NCI-H226 (cell line): ENCODE data around the gene TMEM232.
A peak's percentile ranks its signal among the peaks of the same experiment; 100 is the strongest.

Source experiments
- DNase-seq: peaks from one replicate; pipeline ENCODE4 v3.0.0-alpha.2; 2015

Gene TMEM232

DNA sequence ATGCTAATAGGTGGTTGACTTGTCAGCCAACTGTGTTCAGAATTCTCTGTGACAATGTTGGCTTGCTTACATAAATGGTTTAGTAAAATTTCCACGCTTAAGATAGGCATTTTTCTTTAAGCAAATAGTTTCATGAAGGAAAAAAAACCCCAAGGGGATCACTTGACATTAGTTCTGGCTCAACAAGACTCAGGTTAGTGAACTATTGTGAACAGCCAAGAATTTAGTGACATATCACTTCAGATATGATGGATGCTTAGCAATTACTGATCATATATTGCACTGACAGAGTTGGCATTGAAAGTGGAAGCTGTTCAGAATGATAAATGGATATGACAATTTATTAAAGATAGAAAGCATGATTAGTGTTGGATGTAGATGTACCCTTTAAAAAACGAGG, 218.5 kb downstream of the TMEM232 start:
- no peak for DNase-seq

DNA sequence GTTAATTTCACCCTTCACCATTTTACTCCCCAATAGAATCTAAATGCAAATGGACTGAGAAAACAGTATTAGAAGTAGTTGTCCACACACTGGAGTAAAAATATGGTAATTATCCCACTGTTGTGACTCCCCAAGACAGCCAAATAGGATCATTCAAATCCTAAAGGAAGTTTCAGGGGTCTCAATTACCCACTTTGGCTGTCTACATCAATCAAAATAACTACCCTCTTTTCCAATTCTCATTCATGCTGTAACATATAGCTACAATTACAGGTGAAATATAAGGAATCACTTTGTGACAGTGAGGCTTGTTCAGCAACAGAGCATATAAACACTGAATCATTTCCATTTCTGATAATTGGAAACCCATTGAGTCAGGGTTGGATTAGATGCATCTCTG, 220.1 kb downstream of the TMEM232 start:
- no peak for DNase-seq

DNA sequence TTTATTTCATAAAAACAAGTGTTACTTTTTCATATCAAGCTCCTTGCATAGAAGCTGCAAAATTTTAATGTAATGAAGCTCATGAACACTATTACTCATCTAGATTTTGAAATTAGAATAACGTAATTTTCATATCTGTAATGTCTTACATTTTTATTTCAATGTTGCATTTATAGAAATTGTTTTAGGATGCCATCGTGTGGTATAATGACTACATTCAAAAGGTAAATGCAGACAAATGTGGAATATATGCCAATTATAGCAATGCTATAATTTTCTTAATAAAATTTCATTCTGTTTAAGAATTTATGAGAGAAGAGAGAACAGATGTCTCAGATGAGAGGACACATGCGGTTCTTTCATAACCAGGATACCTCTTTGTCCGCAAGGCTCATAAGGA, 230.2 kb downstream of the TMEM232 start:
- DNase-seq = no peak

DNA sequence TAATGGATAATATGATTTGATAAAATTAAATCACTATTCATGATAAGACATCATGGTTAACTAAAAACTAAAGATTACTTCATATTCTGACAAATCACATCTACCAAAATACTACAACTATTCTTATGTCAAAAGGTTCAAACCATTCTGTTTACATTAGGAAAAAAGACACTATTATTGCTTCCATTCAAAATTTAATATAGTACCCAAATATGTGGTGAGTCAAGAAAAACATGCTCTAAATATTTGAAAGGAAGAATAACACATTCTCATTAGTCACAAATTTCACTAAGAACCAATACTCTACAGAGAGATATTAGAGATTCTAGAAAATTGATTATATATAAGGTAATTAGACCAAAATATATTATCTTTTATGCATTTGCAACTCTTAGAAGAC, 234.0 kb downstream of the TMEM232 start:
- DNase-seq = no peak

DNA sequence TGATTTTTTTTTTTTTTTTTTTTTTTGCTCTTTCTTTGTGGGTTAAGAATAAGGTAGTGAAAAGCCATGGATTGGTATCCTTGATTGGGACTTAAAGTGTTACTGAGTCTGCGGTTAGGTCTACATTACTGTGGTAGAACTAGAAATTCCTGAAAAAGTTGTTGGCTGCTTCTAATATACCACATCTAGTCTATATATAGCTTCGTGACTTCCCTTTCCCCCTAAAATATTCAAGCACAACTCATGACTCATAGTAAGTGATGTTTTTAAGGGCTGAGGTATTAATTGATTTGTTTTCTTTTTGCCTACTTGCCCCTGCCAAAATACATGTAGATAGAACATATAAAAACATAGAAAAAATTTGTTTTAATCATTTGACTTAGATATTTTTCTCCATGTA, 247.6 kb downstream of the TMEM232 start:
- DNase-seq = peak; percentile 77

DNA sequence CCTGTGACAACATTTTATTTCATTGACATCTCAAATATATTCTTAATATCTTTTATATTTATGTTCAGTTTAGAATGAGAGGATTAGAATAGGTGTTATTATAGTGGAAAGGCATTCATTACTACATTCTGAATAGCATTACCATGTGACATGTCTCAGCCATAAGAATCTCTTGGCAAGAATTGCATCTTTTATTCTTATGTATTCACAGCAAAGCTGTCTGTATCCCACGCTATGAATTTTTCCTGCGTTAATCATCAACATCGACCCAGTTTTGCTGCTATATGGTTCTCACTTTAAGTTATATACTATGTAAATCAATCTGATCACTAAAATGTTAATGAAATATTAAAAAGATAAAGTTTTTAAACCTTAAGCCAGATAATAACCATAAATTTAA, 248.6 kb downstream of the TMEM232 start:
- DNase-seq = peak; percentile 69

DNA sequence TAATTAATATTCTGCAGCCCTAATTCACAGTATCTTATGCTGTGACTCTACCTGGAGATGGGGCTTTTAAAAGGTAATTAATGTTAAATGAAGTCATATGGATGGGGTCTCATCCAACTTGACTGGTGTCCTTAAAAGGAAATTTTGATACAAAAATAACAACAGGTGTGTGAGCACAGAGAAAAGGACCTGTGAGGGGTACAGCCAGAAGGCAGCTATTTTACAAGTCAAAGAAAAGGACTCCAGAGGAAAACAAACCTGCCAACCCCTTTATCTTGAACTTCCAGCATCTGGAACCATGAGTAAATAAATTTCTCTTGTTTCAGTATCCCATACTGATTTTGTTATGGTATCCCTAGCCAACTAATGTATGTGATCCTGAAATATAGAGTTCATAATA, 250.3 kb downstream of the TMEM232 start:
- DNase-seq = no peak

DNA sequence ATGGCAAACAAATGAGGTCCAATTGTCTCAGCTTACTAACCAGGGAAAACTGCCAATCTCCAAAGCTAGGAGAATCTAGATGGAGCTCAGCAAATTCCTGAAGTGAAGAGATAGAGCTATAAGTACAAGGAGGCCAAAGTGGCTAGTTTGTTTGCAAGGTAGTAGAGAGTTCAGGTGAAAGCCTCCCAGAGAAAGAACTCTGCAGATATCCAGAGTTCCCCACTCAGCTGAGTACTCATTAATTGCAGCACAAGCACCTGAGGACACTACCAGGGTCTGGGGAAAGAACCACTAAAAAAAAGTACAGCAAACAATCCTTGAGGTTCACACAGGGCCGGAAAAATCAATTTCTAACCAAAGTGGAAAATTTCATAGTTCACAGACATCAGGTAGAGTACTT, 250.9 kb downstream of the TMEM232 start:
- DNase-seq = no peak

DNA sequence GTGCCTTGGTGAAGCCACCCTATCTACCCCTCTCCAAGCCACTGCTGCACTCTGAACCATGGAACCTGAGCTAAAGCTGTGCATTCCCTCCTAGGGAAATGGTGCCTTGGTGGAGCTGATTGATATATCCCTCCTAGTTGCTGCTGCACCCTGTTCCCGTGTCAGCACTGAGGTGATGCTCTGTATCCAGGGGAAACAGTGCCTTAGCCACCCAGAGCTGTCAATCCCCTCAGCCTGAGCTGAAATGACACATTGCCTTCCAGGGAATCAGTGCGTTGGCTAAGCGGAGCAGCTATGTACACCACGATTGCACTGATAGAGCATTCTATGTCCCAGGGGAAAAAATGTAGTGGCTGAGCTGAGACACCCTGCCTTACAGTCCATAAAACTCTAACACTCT, 257.0 kb downstream of the TMEM232 start:
- DNase-seq = no peak

DNA sequence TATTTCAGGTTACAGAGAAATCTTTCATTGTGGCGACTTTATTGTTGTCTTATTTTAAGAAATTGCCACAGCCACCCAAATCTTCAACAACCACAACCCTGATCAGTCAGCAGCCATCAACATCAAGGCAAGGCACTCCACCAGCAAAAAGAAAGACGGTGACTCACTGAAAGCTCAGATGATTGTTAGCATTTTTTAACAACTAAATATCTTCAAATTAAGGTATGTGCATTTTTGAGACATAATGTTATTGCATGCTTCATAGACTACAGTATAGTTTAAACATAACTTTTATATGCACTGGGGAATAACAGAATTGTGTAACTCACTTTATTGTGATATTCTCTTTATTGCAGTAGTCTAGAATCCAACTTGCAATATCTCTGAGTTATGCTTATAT, 263.4 kb downstream of the TMEM232 start:
- DNase-seq = peak; percentile 17

DNA sequence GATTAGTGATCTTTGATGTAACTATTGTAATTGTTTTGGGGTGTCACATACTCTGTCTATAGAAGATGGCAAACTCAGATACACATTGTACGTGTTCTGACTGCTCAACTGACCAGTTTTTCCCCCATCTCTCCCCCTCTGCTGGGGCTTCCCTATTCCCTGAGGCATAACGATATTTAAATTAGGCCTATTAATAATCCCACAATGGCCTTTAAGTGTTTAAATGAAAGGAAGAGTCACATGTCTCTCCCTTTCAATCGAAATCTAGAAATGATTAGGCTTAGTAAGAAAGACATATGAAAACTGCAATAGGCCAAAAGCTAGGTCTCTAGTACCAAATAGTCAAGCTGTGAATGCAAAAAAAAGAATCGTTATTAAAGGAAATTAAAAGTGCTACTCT, 265.6 kb downstream of the TMEM232 start:
- DNase-seq = no peak

DNA sequence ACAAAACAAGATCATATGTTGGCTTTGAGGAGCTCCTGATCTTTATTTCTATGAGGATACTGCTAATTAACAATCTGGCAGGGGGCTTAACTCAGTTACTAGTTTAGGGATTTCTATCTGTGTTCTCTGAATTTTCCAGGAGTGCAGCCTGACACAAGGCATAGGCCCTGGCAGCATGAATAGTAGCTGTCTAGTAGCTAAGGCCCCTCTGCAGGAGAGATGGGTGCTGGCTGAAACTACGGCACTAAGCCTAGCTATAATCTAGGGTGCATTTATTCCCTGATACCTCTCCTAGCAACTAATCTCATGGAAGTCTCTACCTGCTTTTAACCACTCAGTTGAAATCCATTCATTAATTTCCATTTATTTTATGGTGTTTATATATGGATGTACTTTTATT, 268.2 kb downstream of the TMEM232 start:
- DNase-seq = no peak

DNA sequence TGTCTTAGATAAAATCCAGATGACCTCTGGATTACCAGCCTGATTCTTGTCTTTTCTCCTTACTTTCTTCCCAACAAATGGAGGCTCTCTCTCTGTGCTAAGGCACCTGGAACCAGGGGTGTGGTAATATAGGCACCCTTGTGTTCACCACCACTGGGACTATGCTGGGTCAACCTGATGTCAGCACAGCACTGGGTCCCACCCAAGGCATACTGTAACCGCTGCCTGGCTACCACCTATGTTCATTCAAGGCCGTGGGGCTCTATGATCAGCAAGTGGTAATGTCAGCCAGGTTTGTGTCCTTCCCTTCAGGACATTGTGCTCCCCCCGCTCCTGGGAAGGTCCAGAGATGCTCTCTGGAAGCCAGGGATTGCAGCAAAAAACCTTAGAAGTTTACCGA, 283.6 kb downstream of the TMEM232 start:
- DNase-seq = no peak

DNA sequence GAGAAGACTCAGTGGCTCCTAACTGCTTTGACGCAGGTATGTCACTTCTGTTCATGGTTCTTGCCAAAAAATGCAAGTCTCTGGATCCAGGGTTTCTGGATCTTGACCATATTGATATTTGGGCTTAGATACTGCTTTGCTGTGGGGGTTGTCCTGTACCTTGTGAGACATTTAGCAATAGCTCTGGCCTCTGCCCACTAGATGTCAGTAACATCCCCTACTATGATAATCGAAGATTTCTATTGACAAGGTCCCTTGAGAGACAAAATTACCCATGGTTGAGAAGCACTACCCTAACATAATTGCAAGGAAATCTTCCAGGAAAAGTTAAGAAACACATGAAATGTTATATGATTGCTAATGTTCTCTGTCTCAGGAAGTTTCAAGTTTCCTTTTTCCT, 285.4 kb downstream of the TMEM232 start:
- DNase-seq = peak; percentile 16

DNA sequence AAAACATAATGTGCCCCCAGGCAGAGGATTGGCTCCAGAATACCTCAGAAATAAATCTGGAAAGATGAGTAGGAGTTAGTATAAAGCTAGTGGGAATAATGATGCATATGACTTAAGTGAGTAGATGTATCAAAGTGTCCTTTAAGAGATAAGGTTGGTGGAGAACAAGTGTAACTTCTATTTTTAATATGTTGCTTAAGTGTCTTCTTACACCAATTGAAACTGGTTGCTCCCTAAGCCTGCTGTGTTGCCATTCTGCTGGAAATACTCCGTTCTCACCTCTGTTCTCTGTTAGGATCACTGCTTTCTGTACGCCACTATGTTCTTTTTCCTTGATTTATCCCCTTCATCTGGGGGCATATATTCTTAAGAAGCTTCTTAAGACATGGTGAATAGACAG, 286.4 kb downstream of the TMEM232 start:
- no peak for DNase-seq

DNA sequence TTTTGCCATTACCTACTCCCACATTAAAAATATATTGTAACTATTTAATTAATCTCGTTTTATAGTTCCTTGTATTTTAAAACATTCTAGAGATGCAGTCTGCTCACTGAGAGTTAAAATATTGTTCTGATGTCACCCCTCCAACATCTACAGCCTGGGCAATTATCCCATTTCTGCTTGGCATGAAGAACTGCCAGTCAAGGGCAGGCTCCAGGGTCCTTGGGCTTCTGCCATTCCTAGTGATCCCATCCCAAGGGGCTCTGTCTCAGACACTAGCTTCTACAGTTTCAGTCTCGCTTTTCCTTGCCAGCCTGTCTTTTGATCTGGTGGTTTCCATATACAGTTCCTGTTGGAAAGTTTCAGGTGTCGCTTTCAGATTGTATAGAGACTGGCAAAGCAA, 287.2 kb downstream of the TMEM232 start:
- DNase-seq = no peak

DNA sequence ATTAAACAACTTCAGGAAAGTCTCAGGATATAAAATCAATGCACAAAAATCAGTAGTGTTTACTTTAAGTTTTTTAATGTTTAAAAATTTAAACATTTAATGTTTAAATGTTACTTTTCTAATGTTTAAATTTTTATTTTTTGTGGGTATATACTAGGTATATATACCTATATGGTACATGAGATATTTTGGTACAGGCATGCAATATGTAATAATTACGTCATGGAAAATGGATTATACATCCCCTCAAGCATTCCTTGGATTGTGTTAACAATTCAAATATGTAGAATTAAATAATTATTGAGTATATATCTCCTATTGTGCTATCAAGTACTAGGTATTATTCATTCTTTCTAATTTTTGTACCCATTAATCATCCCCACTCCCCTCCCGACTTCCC, 291.3 kb downstream of the TMEM232 start:
- DNase-seq = no peak

DNA sequence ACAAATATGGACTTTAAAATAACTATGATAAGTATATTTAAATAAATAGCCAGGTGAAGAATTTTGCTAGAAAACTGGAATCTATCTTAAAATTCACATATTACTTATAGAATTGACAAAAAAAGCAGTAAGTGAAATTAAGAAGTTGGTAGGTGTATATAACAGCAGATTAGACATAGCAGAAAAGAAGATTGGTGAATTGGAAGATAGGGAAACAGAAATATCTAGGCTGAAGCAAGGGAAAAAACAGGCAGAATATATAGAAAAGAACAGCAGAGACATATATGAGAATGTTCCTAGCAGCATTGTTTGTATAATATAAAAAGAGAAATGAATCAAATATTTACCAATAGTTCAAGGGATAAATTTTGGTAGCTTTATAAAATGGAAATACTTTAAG, 294.9 kb downstream of the TMEM232 start:
- no peak for DNase-seq

DNA sequence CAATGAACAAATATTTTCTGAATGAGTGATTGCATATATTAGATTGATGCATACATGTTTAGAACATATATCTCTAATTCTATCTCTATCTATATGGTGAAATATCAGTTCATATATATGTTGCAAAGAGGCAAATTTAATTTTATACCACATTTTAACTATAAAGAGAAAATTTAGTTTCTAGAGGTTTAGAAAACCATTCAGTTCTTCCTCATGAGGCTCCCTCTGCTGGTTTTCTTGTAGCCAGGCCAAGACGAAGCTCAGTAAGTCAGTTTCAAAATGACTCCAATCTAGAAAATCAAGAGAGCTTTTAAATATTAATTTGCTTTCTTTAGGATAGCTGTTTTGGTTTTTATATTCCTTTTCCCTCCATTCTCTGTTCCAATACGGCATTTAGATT, 312.1 kb downstream of the TMEM232 start:
- DNase-seq = peak; percentile 13

DNA sequence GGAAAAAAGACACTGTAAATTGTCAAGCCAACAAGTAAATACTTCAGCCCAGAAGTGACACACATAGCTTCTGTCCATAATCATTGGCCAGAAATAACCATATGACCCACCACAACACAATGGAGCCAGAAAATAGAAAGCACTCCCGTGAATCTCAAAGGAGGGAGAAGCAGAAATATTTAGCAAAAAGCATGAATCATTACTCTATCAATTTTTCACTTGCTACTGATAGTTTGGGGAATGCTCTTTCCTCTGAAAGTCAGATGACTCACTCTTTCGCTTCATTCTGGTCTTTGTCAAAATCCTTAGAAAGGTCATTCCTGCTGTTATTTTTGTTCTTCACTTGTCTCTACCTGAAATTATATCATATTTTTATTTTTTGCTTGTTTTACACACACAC, 312.6 kb downstream of the TMEM232 start:
- DNase-seq = peak; percentile 12

DNA sequence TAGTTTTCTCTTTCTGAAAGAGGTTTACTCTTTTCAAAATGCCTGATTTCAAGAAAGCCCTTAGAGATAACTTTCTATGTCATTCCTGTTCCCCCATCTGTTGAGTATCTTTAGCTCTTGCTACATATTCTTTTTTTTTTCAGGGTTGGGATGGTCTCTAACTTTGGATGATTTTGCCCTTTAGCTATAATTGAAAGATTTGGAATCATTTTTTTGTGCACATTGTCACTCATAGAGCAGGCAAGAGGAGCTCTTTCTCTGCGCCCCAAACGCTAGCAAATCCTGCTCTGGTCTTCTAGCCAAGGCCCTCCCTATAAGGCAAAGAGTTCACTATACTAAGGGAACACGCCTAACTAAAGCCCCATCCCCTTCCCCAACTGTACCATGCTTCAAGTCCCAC, 316.9 kb downstream of the TMEM232 start:
- no peak for DNase-seq

DNA sequence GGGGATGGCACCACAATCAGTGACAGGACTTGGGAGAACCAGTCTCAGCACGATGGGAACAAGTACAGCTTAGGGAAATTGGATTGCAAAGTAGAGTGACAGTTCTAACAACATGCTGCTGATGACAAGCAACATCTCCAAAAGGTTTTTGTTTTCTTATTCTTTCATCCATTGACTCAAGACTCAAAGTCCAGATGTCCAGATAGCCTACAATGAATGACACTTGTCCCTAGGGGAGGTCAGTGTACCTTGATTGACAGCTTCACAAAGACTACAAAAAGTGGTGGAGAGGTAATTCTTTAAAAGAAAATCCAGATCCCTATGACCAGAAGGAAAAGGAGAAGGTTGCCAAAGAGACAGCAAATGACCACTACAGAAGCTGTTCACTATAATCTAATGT, 323.9 kb downstream of the TMEM232 start:
- DNase-seq = no peak

DNA sequence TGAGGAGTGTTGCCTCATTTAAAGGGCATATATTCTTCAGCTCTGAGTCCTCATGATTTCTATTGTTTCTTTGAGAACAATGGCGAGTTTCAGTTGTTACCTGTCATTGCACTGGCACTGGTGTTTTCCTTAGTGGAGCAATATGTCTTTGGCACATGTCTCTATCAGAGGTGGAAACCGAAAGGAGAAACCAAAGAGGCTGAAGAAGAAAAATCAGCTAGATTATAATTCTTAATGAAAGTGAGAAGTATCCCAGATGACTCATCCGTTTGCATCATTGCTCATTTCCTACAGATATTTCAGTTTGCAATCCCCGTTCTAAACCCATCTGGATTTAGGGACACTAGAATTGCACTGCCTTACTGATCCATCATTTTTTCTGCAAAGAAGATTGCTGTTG, 324.6 kb downstream of the TMEM232 start:
- DNase-seq = peak; percentile 13

DNA sequence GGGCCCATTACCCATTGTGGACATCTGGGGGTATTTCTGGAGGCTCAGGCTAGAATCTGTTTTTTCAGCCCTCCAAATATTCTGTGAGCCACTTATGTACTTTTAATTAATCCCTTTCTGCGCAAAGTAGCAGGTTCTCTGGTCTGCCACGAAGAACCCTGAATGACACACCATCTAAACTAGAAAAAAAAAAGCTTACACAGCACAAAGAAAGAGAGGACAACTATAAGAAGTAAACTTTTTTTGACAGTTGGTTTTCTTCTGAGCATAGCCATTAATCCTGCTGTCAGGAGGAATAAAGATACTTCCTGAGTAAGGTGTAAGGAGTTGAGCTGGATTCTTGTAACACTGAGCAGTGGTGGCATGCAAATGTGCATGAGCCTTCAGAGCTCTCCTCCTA, 327.5 kb downstream of the TMEM232 start:
- DNase-seq = no peak

DNA sequence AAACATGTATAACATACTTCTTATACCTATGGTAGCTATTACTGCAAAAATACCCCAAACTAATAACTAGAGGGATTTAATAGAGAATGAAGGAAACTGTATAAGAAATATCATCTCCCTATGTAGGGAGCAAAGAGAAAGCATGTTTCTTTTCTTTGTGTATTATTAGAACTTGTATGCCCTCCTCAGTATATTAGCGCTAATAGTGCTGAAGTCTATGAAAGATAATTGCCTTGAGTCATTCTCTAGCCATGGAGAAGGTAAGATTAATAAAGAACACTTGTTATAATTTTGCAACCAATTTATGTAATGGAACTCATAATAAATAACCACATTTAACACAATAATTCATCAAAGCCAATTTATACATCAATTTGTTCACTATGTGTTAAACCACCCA, 329.2 kb downstream of the TMEM232 start:
- no peak for DNase-seq

DNA sequence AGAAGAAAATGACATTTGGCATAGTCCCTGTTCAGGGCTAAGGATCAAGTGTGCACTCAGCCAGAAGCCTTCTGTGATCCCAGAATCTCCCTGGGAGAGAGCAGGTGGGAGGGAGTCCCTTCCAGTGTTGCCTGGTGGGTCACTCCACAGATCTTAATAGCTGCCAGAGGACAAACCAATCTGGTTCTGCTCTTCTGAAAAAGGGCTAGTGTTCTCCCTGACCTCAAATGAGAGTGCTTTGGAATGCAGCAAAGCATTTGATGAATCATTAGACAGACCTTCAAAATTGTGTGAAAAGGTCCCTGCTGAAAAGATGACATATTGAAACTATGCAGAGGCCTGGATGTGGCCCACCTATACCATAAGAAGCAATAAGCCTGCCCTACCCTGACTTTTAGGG, 339.7 kb downstream of the TMEM232 start:
- DNase-seq = peak; percentile 60
